Choroid plexus epithelial cell (primary cell): ENCODE results near the gene KIF3C.
"Not testable (repeated sequence)": the region's sequence is repeated elsewhere in the genome, so short reads cannot be mapped to it uniquely, and the experiment has no call there.

Source experiments
- DNase-seq: peaks from one replicate; pipeline ENCODE4 v3.0.0-alpha.2; 2010; ENCODE audit warnings: low read depth
- H3K4me3 ChIP-seq: 2 replicates; pipeline ENCODE4 v1.5.1; 2011; ENCODE audit warnings: low read depth, mild to moderate bottlenecking, control low read depth, low read length, moderate library complexity
- CTCF ChIP-seq: conservative IDR thresholded peaks from 2 replicates; pipeline ENCODE4 v1.5.1; 2011; ENCODE audit warnings: low read depth, mild to moderate bottlenecking, control low read depth, inconsistent platforms, low read length, moderate library complexity

Gene KIF3C

GRCh38 chr2:25960396-25960795, 21.9 kb downstream of the KIF3C start:
- H3K4me3 ChIP-seq = no peak overlapping the region
- no peak for DNase-seq
- TF ChIP-seq CTCF = no peak

GRCh38 chr2:25958611-25959010, 23.7 kb downstream of the KIF3C start:
- DNase-seq, H3K4me3 ChIP-seq: not testable (repeated sequence)

GRCh38 chr2:25957743-25958142, 24.6 kb downstream of the KIF3C start:
- no peak overlapping the region for H3K4me3 ChIP-seq
- TF ChIP-seq CTCF = no peak
- DNase-seq = no peak

GRCh38 chr2:25955869-25956535, 26.3 kb downstream of the KIF3C start:
- no peak overlapping the region for H3K4me3 ChIP-seq
- peak; percentile 26 for DNase-seq
- TF ChIP-seq CTCF = peak; percentile 39

GRCh38 chr2:25955036-25955435, 27.3 kb downstream of the KIF3C start:
- no peak overlapping the region for H3K4me3 ChIP-seq
- no peak for DNase-seq
- TF ChIP-seq CTCF = no peak

- TF ChIP-seq CTCF = no peak
- no peak overlapping the region for H3K4me3 ChIP-seq
- DNase-seq = no peak
Observed at GRCh38 chr2:25954199-25954752, 28.0 kb downstream of the KIF3C start.

- TF ChIP-seq CTCF = peak; percentile 94
- peak; percentile 90 for DNase-seq
- H3K4me3 ChIP-seq = no peak overlapping the region
Observed at GRCh38 chr2:25951071-25951547, 31.2 kb downstream of the KIF3C start.
